ENCODE data around the gene CACNB2.

DNA sequence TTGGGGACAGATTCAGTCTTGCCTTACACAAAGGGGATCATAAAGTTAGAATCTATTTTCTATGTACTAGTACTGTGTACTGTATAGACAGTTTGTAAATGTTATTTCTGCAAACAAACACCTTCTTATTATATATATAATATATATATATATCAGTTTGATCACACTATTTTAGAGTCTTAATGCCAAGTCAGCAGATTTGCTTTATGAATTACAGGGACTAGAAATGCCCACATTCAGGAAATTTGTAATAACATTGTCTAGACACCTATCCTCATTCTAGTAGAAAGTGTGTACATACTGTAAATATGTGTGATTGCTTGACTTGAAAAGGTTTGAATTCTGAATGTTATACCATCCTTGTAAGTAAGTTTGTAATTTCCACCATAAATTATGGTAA, 400.0 kb downstream of the CACNB2 start:
- TF ChIP-seq, protein P1, sequence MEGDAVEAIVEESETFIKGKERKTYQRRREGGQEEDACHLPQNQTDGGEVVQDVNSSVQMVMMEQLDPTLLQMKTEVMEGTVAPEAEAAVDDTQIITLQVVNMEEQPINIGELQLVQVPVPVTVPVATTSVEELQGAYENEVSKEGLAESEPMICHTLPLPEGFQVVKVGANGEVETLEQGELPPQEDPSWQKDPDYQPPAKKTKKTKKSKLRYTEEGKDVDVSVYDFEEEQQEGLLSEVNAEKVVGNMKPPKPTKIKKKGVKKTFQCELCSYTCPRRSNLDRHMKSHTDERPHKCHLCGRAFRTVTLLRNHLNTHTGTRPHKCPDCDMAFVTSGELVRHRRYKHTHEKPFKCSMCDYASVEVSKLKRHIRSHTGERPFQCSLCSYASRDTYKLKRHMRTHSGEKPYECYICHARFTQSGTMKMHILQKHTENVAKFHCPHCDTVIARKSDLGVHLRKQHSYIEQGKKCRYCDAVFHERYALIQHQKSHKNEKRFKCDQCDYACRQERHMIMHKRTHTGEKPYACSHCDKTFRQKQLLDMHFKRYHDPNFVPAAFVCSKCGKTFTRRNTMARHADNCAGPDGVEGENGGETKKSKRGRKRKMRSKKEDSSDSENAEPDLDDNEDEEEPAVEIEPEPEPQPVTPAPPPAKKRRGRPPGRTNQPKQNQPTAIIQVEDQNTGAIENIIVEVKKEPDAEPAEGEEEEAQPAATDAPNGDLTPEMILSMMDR (IDR thresholded peaks at IDR 0.05; ENCODE audit: insufficient read depth, low read length), result no peak
- no peak for TF ChIP-seq POLR2AphosphoS5 (IDR thresholded peaks at IDR 0.05; ENCODE audit: low read depth)
- TF ChIP-seq, protein P2, sequence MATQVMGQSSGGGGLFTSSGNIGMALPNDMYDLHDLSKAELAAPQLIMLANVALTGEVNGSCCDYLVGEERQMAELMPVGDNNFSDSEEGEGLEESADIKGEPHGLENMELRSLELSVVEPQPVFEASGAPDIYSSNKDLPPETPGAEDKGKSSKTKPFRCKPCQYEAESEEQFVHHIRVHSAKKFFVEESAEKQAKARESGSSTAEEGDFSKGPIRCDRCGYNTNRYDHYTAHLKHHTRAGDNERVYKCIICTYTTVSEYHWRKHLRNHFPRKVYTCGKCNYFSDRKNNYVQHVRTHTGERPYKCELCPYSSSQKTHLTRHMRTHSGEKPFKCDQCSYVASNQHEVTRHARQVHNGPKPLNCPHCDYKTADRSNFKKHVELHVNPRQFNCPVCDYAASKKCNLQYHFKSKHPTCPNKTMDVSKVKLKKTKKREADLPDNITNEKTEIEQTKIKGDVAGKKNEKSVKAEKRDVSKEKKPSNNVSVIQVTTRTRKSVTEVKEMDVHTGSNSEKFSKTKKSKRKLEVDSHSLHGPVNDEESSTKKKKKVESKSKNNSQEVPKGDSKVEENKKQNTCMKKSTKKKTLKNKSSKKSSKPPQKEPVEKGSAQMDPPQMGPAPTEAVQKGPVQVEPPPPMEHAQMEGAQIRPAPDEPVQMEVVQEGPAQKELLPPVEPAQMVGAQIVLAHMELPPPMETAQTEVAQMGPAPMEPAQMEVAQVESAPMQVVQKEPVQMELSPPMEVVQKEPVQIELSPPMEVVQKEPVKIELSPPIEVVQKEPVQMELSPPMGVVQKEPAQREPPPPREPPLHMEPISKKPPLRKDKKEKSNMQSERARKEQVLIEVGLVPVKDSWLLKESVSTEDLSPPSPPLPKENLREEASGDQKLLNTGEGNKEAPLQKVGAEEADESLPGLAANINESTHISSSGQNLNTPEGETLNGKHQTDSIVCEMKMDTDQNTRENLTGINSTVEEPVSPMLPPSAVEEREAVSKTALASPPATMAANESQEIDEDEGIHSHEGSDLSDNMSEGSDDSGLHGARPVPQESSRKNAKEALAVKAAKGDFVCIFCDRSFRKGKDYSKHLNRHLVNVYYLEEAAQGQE (IDR thresholded peaks at IDR 0.05; ENCODE audit: insufficient replicate concordance, low read depth), result no peak
- TF ChIP-seq SPI1 (IDR thresholded peaks at IDR 0.05; ENCODE audit: borderline replicate concordance, low read depth), result no peak

All from HL-60 (cell line).